ENCODE measurements around the gene CYP1A2.

The CYP1A2 gene

GRCh38 chr15:74768099-74768770, 19.6 kb downstream of the CYP1A2 start:
- Histone ChIP-seq H3K9me3 (ENCODE audit: low read length) (no peaks in the 10 kb centered on the region), H3K27me3 (ENCODE audit: insufficient read depth, low read length) (no peaks in the 10 kb centered on the region), H4K20me1 (ENCODE audit: insufficient read depth, low read length) (no peaks in the 10 kb centered on the region), H3K79me2 (ENCODE audit: insufficient read depth, low read length) (no peaks in the 10 kb centered on the region), H3K4me3 (ENCODE audit: low read depth, low read length, poor library complexity, severe bottlenecking) (no peak overlapping the region), H3K4me2 (ENCODE audit: low read length) (no peak overlapping the region; the same call in 1 of the 2 replicates), H3K27ac (ENCODE audit: low read depth, low read length, poor library complexity, severe bottlenecking) (no peak overlapping the region), H3K36me3 (ENCODE audit: insufficient read depth, low read length) (no peaks in the 10 kb centered on the region; the same call in 1 of the 2 replicates), H2AFZ (ENCODE audit: low read length) (no peak overlapping the region), H3K9me2 (ENCODE audit: low read depth, low read length) (no peaks in the 10 kb centered on the region), H3K9ac (ENCODE audit: low read length) (no peak overlapping the region), H3F3A (ENCODE audit: insufficient read depth, low read length) (no peaks in the 10 kb centered on the region), H3K4me1 (ENCODE audit: insufficient read depth, low read length, severe bottlenecking) (peaks cover 28% of the 10 kb centered on the region)
- no peak for TF ChIP-seq EZH2 (IDR thresholded peaks at IDR 0.05; ENCODE audit: borderline replicate concordance, low read length)
- no peak for TF ChIP-seq CTCF (IDR thresholded peaks at IDR 0.05; ENCODE audit: low read length)

- Histone ChIP-seq H3K9me3 (ENCODE audit: low read length) (no peaks in the 10 kb centered on the region), H3F3A (ENCODE audit: insufficient read depth, low read length) (no peaks in the 10 kb centered on the region), H3K4me3 (ENCODE audit: low read depth, low read length, poor library complexity, severe bottlenecking) (no peak overlapping the region), H3K27me3 (ENCODE audit: insufficient read depth, low read length) (no peaks in the 10 kb centered on the region), H3K27ac (ENCODE audit: low read depth, low read length, poor library complexity, severe bottlenecking) (no peak overlapping the region), H3K4me1 (ENCODE audit: insufficient read depth, low read length, severe bottlenecking) (peaks cover 32% of the 10 kb centered on the region), H3K36me3 (ENCODE audit: insufficient read depth, low read length) (no peaks in the 10 kb centered on the region), H4K20me1 (ENCODE audit: insufficient read depth, low read length) (no peaks in the 10 kb centered on the region), H3K4me2 (ENCODE audit: low read length) (no peak overlapping the region; the same call in 1 of the 2 replicates), H2AFZ (ENCODE audit: low read length) (no peak overlapping the region), H3K9ac (ENCODE audit: low read length) (no peak overlapping the region), H3K79me2 (ENCODE audit: insufficient read depth, low read length) (no peaks in the 10 kb centered on the region), H3K9me2 (ENCODE audit: low read depth, low read length) (no peaks in the 10 kb centered on the region)
- TF ChIP-seq CTCF (IDR thresholded peaks at IDR 0.05; ENCODE audit: low read length) (peak; percentile 94), EZH2 (IDR thresholded peaks at IDR 0.05; ENCODE audit: borderline replicate concordance, low read length) (no peak)
Observed at GRCh38 chr15:74768771-74769342, 20.2 kb downstream of the CYP1A2 start.

GRCh38 chr15:74769463-74770025, 20.9 kb downstream of the CYP1A2 start:
- Histone ChIP-seq H3K79me2 (ENCODE audit: insufficient read depth, low read length) (no peaks in the 10 kb centered on the region), H3K9ac (ENCODE audit: low read length) (no peak overlapping the region), H3K27me3 (ENCODE audit: insufficient read depth, low read length) (no peaks in the 10 kb centered on the region), H3F3A (ENCODE audit: insufficient read depth, low read length) (no peaks in the 10 kb centered on the region), H3K9me3 (ENCODE audit: low read length) (no peaks in the 10 kb centered on the region), H4K20me1 (ENCODE audit: insufficient read depth, low read length) (no peaks in the 10 kb centered on the region), H3K9me2 (ENCODE audit: low read depth, low read length) (no peaks in the 10 kb centered on the region), H3K36me3 (ENCODE audit: insufficient read depth, low read length) (no peaks in the 10 kb centered on the region), H2AFZ (ENCODE audit: low read length) (no peak overlapping the region), H3K27ac (ENCODE audit: low read depth, low read length, poor library complexity, severe bottlenecking) (no peak overlapping the region), H3K4me2 (ENCODE audit: low read length) (no peak overlapping the region), H3K4me3 (ENCODE audit: low read depth, low read length, poor library complexity, severe bottlenecking) (no peak overlapping the region), H3K4me1 (ENCODE audit: insufficient read depth, low read length, severe bottlenecking) (peaks cover 39% of the 10 kb centered on the region)
- TF ChIP-seq CTCF (IDR thresholded peaks at IDR 0.05; ENCODE audit: low read length): no peak
- no peak for TF ChIP-seq EZH2 (IDR thresholded peaks at IDR 0.05; ENCODE audit: borderline replicate concordance, low read length)

All from OCI-LY1 (cell line).